GM23338 (cell line): ENCODE data around the gene NAPA. TPM values are rescaled to one million over a fixed set of nuclear protein-coding genes. Genes with fewer than 3 reads are reported as not detected.

Experiments used
- ATAC-seq: fragments of 200-7000 bp; cut with Tn5 transposase; 3 replicates; pipeline ENCODE4 v1.9.1; 2020
- DNase-seq: peaks from one replicate; pipeline ENCODE4 v3.0.0-alpha.2; 2015; ENCODE audit warnings: low spot score
- H2AFZ ChIP-seq: fragments of 200-600 bp; sonication (generic); 2 replicates; pipeline ENCODE4 v1.8.0; 2016; ENCODE audit warnings: antibody characterized with exemption, mild to moderate bottlenecking, moderate library complexity
- H3F3A ChIP-seq: fragments of 200-600 bp; sonication (generic); replicated peaks from 2 replicates; pipeline ENCODE4 v1.8.0; 2017; ENCODE audit warnings: antibody characterized with exemption, mixed run types, low read depth
- H3K27ac ChIP-seq: fragments of 200-600 bp; sonication (generic); 2 replicates; pipeline ENCODE4 v1.6.1; 2016; ENCODE audit warnings: low read depth
- H3K27me3 ChIP-seq: fragments of 200-600 bp; sonication (generic); 2 replicates; pipeline ENCODE4 v1.8.0; 2016; ENCODE audit warnings: mild to moderate bottlenecking, mixed run types, moderate library complexity; ENCODE audit not compliant: insufficient read depth
- H3K36me3 ChIP-seq: fragments of 200-600 bp; sonication (generic); 2 replicates; pipeline ENCODE4 v1.8.0; 2016; ENCODE audit warnings: mild to moderate bottlenecking; ENCODE audit not compliant: insufficient read depth
- H3K4me1 ChIP-seq: fragments of 200-600 bp; sonication (generic); 2 replicates; pipeline ENCODE4 v1.8.0; 2016; ENCODE audit warnings: mild to moderate bottlenecking, moderate library complexity; ENCODE audit not compliant: insufficient read depth
- H3K4me2 ChIP-seq: fragments of 200-600 bp; sonication (generic); 2 replicates; pipeline ENCODE4 v1.7.1; 2017; ENCODE audit warnings: mixed run types
- H3K4me3 ChIP-seq: fragments of 200-600 bp; sonication (generic); 2 replicates; pipeline ENCODE4 v1.6.1; 2016; ENCODE audit warnings: mixed run types
- H3K79me2 ChIP-seq: fragments of 200-600 bp; sonication (generic); replicated peaks from 2 replicates; pipeline ENCODE4 v1.8.0; 2017; ENCODE audit warnings: mild to moderate bottlenecking; ENCODE audit not compliant: insufficient read depth
- H3K9me2 ChIP-seq: fragments of 200-600 bp; sonication (generic); 2 replicates; pipeline ENCODE4 v1.8.0; 2017; ENCODE audit not compliant: insufficient read depth
- H4K20me1 ChIP-seq: fragments of 200-600 bp; sonication (generic); replicated peaks from 2 replicates; pipeline ENCODE4 v1.8.0; 2017; ENCODE audit warnings: mild to moderate bottlenecking; ENCODE audit not compliant: insufficient read depth
- H3K27ac Mint-ChIP-seq: 2 replicates; pipeline ENCODE4 v1.8.0; 2020; ENCODE audit warnings: inconsistent platforms, mild to moderate bottlenecking, moderate library complexity, mixed read lengths
- H3K27me3 Mint-ChIP-seq: 3 replicates; pipeline ENCODE4 v1.8.0; 2022; ENCODE audit warnings: low read depth, mild to moderate bottlenecking, moderate library complexity, mixed read lengths, inconsistent platforms; ENCODE audit not compliant: insufficient read depth, poor library complexity
- H3K36me3 Mint-ChIP-seq: 3 replicates; pipeline ENCODE4 v1.8.0; 2021; ENCODE audit warnings: low read depth, mild to moderate bottlenecking, inconsistent platforms, moderate library complexity, mixed read lengths
- H3K4me1 Mint-ChIP-seq: 3 replicates; pipeline ENCODE4 v1.8.0; 2020; ENCODE audit warnings: mild to moderate bottlenecking, inconsistent platforms, mixed read lengths
- H3K4me3 Mint-ChIP-seq: 3 replicates; pipeline ENCODE4 v1.8.0; 2021; ENCODE audit warnings: moderate library complexity, mild to moderate bottlenecking, inconsistent platforms, mixed read lengths
- H3K9me3 Mint-ChIP-seq: 3 replicates; pipeline ENCODE4 v1.8.0; 2020; ENCODE audit warnings: moderate library complexity, mild to moderate bottlenecking, inconsistent platforms, mixed read lengths
- CREB1 ChIP-seq: fragments of 250-450 bp; sonication (Bioruptor Pico); IDR thresholded peaks from 2 replicates; pipeline ENCODE4 v1.5.0; 2020; ENCODE audit warnings: low read depth, mild to moderate bottlenecking, moderate library complexity
- CTCF ChIP-seq, 2 experiments: fragments of 200-600 bp in 1 of 2; sonication (generic) in 1 of 2; conservative IDR thresholded peaks; 2 replicates each; pipeline versions ENCODE4 v1.5.1 to v1.6.1; 2016 to 2017; ENCODE audit warnings: antibody characterized with exemption in 2 of 2, low read depth in 2 of 2, mild to moderate bottlenecking in 2 of 2, moderate library complexity in 1 of 2
- ETS1 ChIP-seq: IDR thresholded peaks from 2 replicates; pipeline ENCODE4 v1.6.1; 2016; ENCODE audit warnings: antibody characterized with exemption
- EZH2 ChIP-seq: fragments of 200-600 bp; sonication (generic); IDR thresholded peaks from one replicate; pipeline ENCODE4 v1.8.0; 2017; ENCODE audit warnings: antibody characterized with exemption, mild to moderate bottlenecking, low read depth; ENCODE audit not compliant: unreplicated experiment
- JUNB ChIP-seq: IDR thresholded peaks from one replicate; pipeline ENCODE4 v1.6.1; 2016; ENCODE audit warnings: antibody characterized with exemption; ENCODE audit not compliant: unreplicated experiment
- NANOG ChIP-seq: IDR thresholded peaks from 2 replicates; pipeline ENCODE4 v1.6.1; 2016; ENCODE audit warnings: antibody characterized with exemption, borderline replicate concordance
- REST ChIP-seq: IDR thresholded peaks from one replicate; pipeline ENCODE4 v1.6.1; 2018; ENCODE audit warnings: antibody characterized with exemption; ENCODE audit not compliant: unreplicated experiment
- STAT1 ChIP-seq: IDR thresholded peaks from one replicate; pipeline ENCODE4 v1.6.1; 2016; ENCODE audit warnings: antibody characterized with exemption; ENCODE audit not compliant: unreplicated experiment
- ZNF114 ChIP-seq: fragments of 250-450 bp; sonication (Bioruptor Pico); IDR thresholded peaks from 2 replicates; pipeline ENCODE4 v1.5.0; 2020; ENCODE audit warnings: mild to moderate bottlenecking, moderate library complexity
- ZNF331 ChIP-seq: fragments of 250-450 bp; sonication (Bioruptor Pico); IDR thresholded peaks from 2 replicates; pipeline ENCODE4 v1.5.0; 2020; ENCODE audit warnings: low read depth, mild to moderate bottlenecking, moderate library complexity
- polyA plus RNA-seq: library from polyadenylated mRNA; unstranded; fragments of >200 nt; fragmentation: Nextera tagmentation; extraction: Ambion mirVana; gene quantifications from 2 replicates; pipeline ENCODE4 v1.2.1, GENCODE V29; 2016
- total RNA-seq: library from RNA; depleted of rRNA; stranded (reverse); fragments of >200 nt; shearing (Covaris generic); gene quantifications from 2 replicates; pipeline ENCODE4 v1.2.3, GENCODE V29; 2014

NAPA gene
- total and polyA plus RNA-seq, 2 experiments from 2014 or later = 52.0 to 72.1 TPM

- no peak overlapping the region for H3K27ac ChIP-seq
- Mint-ChIP-seq H3K9me3 (no peaks in the 10 kb centered on the region), H3K27ac (no peak overlapping the region), H3K36me3 (no peaks in the 10 kb centered on the region), H3K4me1 (0 out of 3 replicates have a peak, but pooled peaks cover 2% of the 10 kb centered on the region), H3K4me3 (no peak overlapping the region), H3K27me3 (no peaks in the 10 kb centered on the region)
- no peaks in the 10 kb centered on the region; the same call in 1 of the 2 replicates for H3F3A ChIP-seq
- H2AFZ ChIP-seq = peak overlapping the region; percentile 47
- no peaks in the 10 kb centered on the region for H4K20me1 ChIP-seq
- TF ChIP-seq ZNF114 (CRISPR knock-in tag) (no peak), STAT1 (no peak), JUNB (no peak), ZNF331 (CRISPR knock-in tag) (no peak)
- no peaks in the 10 kb centered on the region for H3K4me1 ChIP-seq
- H3K4me3 ChIP-seq = no peak overlapping the region
- H3K79me2 ChIP-seq = no peaks in the 10 kb centered on the region
- H3K36me3 ChIP-seq = no peaks in the 10 kb centered on the region
- H3K9me2 ChIP-seq = no peaks in the 10 kb centered on the region
- H3K27me3 ChIP-seq = no peaks in the 10 kb centered on the region
- DNase-seq (no peak), ATAC-seq (no peak)
- H3K4me2 ChIP-seq = no peak overlapping the region
Measured at GRCh38 chr19:47550129-47550528, 35.3 kb upstream of the NAPA start.

- TF ChIP-seq NANOG = no peak
- no peak for TF ChIP-seq ZNF114 (CRISPR knock-in tag)
- TF ChIP-seq ETS1 = no peak
- no peak for TF ChIP-seq CTCF (conservative IDR thresholded peaks at IDR 0.05; ENCODE audit: low read depth in 2 of 2)
- TF ChIP-seq JUNB = no peak
- no peak for TF ChIP-seq REST
- no peak for TF ChIP-seq ZNF331 (CRISPR knock-in tag)
- no peak for TF ChIP-seq STAT1
- no peak for TF ChIP-seq EZH2
- TF ChIP-seq CREB1 (CRISPR knock-in tag) = no peak
- Histone ChIP-seq H3K27me3 (no peaks in the 10 kb centered on the region), H3K36me3 (no peaks in the 10 kb centered on the region), H3K9me2 (no peaks in the 10 kb centered on the region), H4K20me1 (no peaks in the 10 kb centered on the region), H3F3A (no peaks in the 10 kb centered on the region; the same call in 1 of the 2 replicates), H3K79me2 (no peaks in the 10 kb centered on the region), H3K27ac (no peak overlapping the region), H2AFZ (peak overlapping the region; percentile 84), H3K4me3 (no peak overlapping the region), H3K4me2 (no peak overlapping the region), H3K4me1 (no peaks in the 10 kb centered on the region)
- Mint-ChIP-seq H3K4me1 (0 out of 3 replicates have a peak, but pooled peaks cover 2% of the 10 kb centered on the region), H3K27me3 (no peaks in the 10 kb centered on the region), H3K9me3 (no peaks in the 10 kb centered on the region), H3K27ac (no peak overlapping the region), H3K36me3 (no peaks in the 10 kb centered on the region), H3K4me3 (no peak overlapping the region)
- DNase-seq (no peak), ATAC-seq (no peak)
Measured at GRCh38 chr19:47549261-47549862, 34.5 kb upstream of the NAPA start.
